ENCODE data around the gene SSH3. TPM values are rescaled to one million over a fixed set of nuclear protein-coding genes. Genes with fewer than 3 reads are reported as not detected.
A peak's percentile ranks its signal among the peaks of the same experiment; 100 is the strongest.

SSH3 gene
- total RNA-seq, 8 experiments from 2014 or later: 0.54 to 26.8 (median 1.5) TPM

DNA sequence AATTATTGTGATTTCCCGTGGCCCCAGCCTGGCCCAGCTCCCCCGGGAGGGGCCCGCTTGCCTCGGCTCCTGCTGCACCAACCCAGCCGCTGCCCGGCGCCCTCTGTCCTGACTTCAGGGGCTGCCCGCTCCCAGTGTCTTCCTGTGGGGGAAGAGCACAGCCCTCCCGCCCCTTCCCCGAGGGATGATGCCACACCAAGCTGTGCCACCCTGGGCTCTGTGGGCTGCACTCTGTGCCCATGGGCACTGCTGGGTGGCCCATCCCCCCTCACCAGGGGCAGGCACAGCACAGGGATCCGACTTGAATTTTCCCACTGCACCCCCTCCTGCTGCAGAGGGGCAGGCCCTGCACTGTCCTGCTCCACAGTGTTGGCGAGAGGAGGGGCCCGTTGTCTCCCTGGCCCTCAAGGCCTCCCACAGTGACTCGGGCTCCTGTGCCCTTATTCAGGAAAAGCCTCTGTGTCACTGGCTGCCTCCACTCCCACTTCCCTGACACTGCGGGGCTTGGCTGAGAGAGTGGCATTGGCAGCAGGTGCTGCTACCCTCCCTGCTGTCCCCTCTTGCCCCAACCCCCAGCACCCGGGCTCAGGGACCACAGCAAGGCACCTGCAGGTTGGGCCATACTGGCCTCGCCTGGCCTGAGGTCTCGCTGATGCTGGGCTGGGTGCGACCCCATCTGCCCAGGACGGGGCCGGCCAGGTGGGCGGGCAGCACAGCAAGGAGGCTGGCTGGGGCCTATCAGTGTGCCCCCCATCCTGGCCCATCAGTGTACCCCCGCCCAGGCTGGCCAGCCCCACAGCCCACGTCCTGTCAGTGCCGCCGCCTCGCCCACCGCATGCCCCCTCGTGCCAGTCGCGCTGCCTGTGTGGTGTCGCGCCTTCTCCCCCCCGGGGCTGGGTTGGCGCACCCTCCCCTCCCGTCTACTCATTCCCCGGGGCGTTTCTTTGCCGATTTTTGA, 17.5 kb upstream of the SSH3 start:
- peaks cover 17% of the 10 kb centered on the region in 2 donors for H3K4me1 ChIP-seq (replicated peaks in 1 of 2)
- ATAC-seq (replicated peaks in 6 of 8): no peak
- H3K27ac ChIP-seq: no peak overlapping the region
- no peak overlapping the region for H3K4me3 ChIP-seq
- 60 to 100% (median 87%) methylated on average over 2 to 4 of the region's 39 CpGs; no CpG with 5 or more reads in 4 of the 10 experiments for WGBS, 10 experiments
- in situ Hi-C loops (cut with MboI; ENCODE audit: low pct_unique_long_range_greater_than_20kb in 2 of 9, low sequenced_read_pairs in 9 of 9, unreplicated experiment in 9 of 9): no loop called here

DNA sequence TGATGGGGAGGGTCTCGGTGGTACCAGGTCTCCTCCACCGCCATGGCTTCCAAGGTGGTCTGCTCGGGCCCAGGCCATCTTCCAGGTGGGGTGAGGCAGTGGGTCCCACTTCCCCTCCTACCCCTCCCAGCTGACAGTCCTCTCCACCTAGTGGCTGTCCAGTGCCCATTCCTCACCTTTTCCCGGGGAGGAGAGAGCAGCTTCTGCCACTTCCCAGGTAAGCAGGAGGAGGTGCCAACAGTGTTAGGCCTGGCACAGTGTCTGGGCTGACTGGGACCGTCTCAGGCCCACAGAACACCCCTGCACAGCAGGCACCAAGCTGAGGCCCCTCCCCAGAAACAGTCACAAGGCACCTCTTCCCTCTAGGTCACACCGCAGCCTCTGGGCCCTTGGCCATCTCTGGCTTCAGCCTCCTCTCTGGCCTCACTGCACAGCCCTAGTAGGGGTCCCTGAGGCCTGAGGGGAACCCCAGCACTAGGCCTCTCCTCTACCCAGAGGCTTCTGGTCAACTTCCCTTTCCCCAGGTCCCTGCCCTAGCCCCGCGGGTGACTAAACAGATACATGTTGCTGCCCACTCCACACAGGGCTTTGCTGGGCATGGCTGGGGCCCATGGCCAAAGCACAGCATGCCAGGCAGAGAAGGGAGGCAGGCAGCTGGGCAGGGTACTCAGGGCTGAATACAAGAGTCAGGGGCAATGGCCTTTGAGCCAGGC, 16.6 kb upstream of the SSH3 start:
- in situ Hi-C loops (cut with MboI; ENCODE audit: low pct_unique_long_range_greater_than_20kb in 2 of 9, low sequenced_read_pairs in 9 of 9, unreplicated experiment in 9 of 9): no loop called here
- no peak for ATAC-seq (replicated peaks in 6 of 8)
- Histone ChIP-seq H3K27ac (peak overlapping the region; percentile 94 to 96), H3K4me3 (no peak overlapping the region), H3K4me1 (replicated peaks in 1 of 2) (peaks cover 17% of the 10 kb centered on the region in 2 donors)
- WGBS, 10 experiments: 86 to 100% (median 100%) methylated on average over 1 to 4 of the region's 8 CpGs; no CpG with 5 or more reads in 7 of the 10 experiments

DNA sequence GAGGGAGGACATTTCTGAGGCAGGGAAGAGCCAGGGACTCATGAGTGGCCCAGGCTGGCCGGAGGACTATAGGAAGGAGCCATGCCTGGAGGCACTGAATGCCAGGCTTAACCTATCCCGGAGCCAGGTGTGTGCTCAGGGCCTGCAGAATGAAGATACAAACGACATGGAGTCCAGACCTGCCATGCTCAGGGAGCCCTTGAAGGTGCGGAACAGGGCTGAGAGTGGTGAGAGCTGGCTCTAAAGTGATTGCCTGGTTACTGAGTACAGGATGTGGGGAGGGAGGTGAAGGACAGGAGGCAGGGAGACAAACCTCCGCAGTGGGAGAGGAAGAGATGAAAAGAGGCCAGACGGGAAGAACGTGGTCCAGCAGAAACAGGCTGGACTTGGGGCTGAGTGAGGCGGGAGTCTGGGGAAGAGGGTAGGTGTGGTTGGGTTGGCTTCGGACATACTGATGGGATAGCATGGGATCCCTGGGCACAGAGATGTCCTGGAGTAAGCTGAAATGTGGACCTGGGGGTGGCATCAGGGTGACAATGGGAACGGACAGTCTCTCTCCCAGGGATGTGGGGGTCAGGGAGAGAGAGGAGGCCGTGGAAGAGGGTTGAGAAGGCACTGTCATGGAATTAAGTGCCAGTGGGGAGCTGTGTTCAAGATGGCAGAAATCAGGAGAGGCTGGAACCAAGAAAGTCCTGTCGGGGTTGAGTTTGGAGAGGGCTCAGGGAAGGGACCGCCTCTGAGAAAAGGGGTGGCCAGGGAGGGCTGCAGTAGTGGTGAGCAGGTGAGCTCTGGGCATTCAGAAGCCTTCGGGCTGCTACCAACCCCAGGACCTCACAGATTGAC, 15.8 kb upstream of the SSH3 start:
- Histone ChIP-seq H3K27ac (peak overlapping the region; percentile 94 to 96), H3K4me1 (replicated peaks in 1 of 2) (peaks cover 17% of the 10 kb centered on the region in 2 donors), H3K4me3 (peak overlapping the region; percentile 67 to 87 (median 72))
- WGBS, 10 experiments: 77 to 97% (median 83%) methylated on average over 3 to 8 of the region's 14 CpGs; no CpG with 5 or more reads in 1 of the 10 experiments
- ATAC-seq (replicated peaks in 6 of 8): no peak
- in situ Hi-C loops (cut with MboI; ENCODE audit: low pct_unique_long_range_greater_than_20kb in 2 of 9, low sequenced_read_pairs in 9 of 9, unreplicated experiment in 9 of 9): no loop called here

DNA sequence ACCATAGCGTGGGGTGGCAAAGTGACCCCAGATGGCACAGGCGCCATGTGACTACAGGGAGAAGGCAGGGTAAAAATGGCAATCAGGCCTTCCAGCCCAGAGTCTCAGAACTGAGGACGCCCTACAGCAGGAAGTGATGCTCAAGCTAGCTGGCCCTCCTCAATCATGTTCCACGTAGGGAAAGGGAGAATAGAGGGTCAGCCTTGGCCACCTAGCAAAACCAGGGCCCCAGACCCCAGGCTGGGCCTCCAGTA, 15.2 kb upstream of the SSH3 start:
- in situ Hi-C loops (cut with MboI; ENCODE audit: low pct_unique_long_range_greater_than_20kb in 2 of 9, low sequenced_read_pairs in 9 of 9, unreplicated experiment in 9 of 9): no loop called here
- peak overlapping the region; percentile 67 to 87 (median 72) for H3K4me3 ChIP-seq
- ATAC-seq (replicated peaks in 6 of 8): no peak
- peak overlapping the region; percentile 94 to 96 for H3K27ac ChIP-seq
- H3K4me1 ChIP-seq (replicated peaks in 1 of 2): peaks cover 17% of the 10 kb centered on the region in 2 donors
- WGBS, 10 experiments: 0 to 100% (median 58%) methylated on average over 1 to 2 of the region's 4 CpGs; no CpG with 5 or more reads in 6 of the 10 experiments

DNA sequence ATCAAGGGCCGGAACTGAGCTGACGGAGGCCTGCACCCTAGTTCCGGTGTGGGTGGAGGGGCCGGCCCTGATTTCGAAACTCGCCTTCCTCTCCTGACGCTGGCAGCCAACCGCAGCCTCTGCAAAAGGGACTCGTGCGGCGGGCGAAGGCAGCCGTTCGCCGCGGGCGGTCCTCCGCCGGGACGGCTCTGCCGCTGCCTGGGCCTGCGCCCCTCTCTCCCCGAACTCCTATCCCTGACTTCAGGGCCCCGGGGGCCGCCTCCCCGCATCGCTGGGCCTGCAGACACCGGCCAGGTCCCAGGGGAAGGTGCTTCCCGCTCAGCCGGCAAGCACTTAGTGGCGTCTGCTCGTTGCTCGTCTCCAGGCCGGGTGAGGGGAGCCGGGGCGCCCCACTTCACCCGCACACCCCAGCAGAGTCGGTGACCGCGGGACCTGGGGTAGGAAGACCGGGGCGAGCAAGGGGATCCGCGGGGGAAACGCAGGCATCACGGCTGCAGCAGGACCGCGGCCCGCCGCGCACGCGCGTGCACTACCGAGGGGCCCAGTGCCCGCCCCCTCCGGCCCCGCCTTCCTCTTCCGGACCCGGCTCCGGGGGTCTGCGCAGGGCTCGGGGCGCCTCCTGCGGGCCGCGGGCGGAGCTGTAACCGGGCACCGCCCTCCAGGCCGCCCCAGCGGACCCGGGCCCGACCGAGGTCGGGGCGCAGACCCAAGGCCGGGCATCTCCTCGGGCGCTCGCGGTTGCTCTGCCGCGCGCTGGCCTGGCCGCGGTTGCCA, 14.7 kb upstream of the SSH3 start:
- Histone ChIP-seq H3K4me1 (replicated peaks in 1 of 2) (peaks cover 17% of the 10 kb centered on the region in 2 donors), H3K4me3 (peak overlapping the region; percentile 67 to 87 (median 72)), H3K27ac (peak overlapping the region; percentile 94 to 96)
- ATAC-seq (replicated peaks in 6 of 8): peak; percentile 75 to 89 (median 86)
- in situ Hi-C loops (cut with MboI; ENCODE audit: low pct_unique_long_range_greater_than_20kb in 2 of 9, low sequenced_read_pairs in 9 of 9, unreplicated experiment in 9 of 9): no loop called here
- 0% methylated on average over 5 of the region's 87 CpGs; no CpG with 5 or more reads in 8 of the 10 experiments for WGBS, 10 experiments

DNA sequence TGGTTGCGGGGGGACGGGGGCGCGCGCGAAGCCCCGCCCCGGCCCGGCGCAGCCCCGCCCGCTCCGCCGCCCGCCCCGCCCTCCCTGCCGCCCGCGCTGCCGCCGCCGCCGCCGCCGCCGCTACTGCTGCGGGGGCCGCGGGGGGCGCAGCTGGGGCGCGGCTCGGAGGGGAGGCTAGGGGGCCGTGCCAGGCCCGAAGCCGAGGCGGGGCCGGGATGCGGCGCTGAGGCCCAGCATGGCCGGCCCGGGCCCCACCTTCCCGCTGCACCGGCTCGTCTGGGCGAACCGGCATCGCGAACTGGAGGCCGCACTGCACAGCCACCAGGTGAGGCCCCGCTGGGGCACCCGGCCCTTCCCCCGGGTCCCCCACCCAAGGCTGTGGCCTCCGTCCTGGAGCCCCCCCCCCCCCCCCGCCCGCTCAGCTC, 14.1 kb upstream of the SSH3 start, which contains the start of gene ANKRD13D:
Gene ANKRD13D, plus strand, starts transcription at position 78 of the 425 bp plus-strand sequence. Its CDS starts 158 bp downstream, at position 236.
- WGBS, 10 experiments: no CpG with 5 or more reads among the region's 56 CpGs
- in situ Hi-C loops (cut with MboI; ENCODE audit: low pct_unique_long_range_greater_than_20kb in 2 of 9, low sequenced_read_pairs in 9 of 9, unreplicated experiment in 9 of 9): no loop called here
- peak in 7 of 8 experiments; percentile 23 to 75 (median 72) for ATAC-seq (replicated peaks in 6 of 8)
- peak within 1 kb of the TSS; percentile 67 to 87 (median 72) for H3K4me3 ChIP-seq
- peaks cover 17% of the 10 kb centered on the region in 2 donors for H3K4me1 ChIP-seq (replicated peaks in 1 of 2)
- peak within 1 kb of the TSS; percentile 94 to 96 for H3K27ac ChIP-seq

DNA sequence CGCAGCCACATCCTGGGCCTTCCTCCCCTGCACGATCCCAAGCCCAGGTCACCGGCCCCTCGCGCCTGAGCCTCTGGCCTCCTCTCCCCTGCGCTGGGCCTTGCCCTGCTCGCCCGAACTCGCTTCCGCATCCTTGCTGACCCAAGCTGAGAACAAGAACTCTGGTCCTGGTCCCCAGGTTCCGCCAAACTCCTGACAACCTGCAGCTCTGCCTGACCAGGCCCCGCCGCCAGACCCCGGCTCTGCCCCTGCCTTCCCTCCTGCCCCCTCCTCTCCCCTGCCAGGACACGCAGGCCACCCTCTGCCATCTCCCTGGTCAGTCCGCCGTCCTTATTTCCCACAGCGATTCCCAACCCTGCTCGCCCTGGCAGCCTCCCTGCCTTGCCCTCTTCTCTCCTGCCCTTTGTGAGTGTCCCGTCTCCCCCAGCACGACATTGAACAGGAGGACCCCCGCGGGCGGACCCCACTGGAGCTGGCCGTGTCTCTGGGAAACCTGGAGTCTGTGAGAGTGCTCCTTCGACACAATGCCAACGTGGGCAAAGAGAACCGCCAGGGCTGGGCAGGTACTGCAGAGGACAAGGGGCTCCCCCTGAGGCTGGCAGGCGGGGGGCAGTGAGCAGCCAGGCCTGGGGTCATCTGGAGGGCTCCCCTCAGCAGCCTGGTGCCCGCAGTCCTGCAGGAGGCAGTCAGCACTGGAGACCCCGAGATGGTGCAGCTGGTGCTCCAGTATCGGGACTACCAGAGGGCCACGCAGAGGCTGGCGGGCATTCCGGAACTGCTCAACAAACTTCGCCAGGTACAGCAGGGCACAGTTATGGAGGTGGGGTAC, 13.5 kb upstream of the SSH3 start:
- in situ Hi-C loops (cut with MboI; ENCODE audit: low pct_unique_long_range_greater_than_20kb in 2 of 9, low sequenced_read_pairs in 9 of 9, unreplicated experiment in 9 of 9): no loop called here
- ATAC-seq (replicated peaks in 6 of 8): peak in 5 of 8 experiments; percentile 1 to 16 (median 6)
- Histone ChIP-seq H3K4me1 (replicated peaks in 1 of 2) (peaks cover 17% of the 10 kb centered on the region in 2 donors), H3K4me3 (peak overlapping the region; percentile 67 to 87 (median 72)), H3K27ac (peak overlapping the region; percentile 94 to 96)
- WGBS, 10 experiments: 32 to 100% (median 80%) methylated on average over 3 to 5 of the region's 36 CpGs; no CpG with 5 or more reads in 7 of the 10 experiments

DNA sequence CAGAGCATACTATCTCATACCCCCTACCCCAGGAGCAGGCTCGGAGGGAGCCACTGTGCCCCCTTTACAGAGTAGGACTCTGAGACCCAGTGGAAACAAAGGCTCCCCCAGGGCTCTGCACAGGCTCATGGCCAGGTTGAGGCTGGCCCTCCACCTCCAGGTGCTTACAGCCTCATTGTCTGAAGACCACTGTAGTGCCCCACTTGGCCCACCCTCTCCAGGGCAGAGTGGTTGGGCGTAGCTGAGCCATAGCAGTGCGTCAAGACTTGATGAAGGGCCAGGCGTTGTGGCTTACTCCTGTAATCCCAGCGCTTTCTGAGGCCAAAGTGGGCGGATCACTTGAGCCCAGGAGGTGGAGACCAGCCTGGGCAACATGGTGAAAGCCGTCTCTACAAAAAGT, 12.5 kb upstream of the SSH3 start:
- H3K27ac ChIP-seq: no peak overlapping the region
- peaks cover 17% of the 10 kb centered on the region in 2 donors for H3K4me1 ChIP-seq (replicated peaks in 1 of 2)
- WGBS, 10 experiments: 40 to 100% (median 71%) methylated on average over 1 to 2 of the region's 7 CpGs; no CpG with 5 or more reads in 3 of the 10 experiments
- H3K4me3 ChIP-seq: no peak overlapping the region
- in situ Hi-C loops (cut with MboI; ENCODE audit: low pct_unique_long_range_greater_than_20kb in 2 of 9, low sequenced_read_pairs in 9 of 9, unreplicated experiment in 9 of 9): no loop called here
- ATAC-seq (replicated peaks in 6 of 8): no peak

DNA sequence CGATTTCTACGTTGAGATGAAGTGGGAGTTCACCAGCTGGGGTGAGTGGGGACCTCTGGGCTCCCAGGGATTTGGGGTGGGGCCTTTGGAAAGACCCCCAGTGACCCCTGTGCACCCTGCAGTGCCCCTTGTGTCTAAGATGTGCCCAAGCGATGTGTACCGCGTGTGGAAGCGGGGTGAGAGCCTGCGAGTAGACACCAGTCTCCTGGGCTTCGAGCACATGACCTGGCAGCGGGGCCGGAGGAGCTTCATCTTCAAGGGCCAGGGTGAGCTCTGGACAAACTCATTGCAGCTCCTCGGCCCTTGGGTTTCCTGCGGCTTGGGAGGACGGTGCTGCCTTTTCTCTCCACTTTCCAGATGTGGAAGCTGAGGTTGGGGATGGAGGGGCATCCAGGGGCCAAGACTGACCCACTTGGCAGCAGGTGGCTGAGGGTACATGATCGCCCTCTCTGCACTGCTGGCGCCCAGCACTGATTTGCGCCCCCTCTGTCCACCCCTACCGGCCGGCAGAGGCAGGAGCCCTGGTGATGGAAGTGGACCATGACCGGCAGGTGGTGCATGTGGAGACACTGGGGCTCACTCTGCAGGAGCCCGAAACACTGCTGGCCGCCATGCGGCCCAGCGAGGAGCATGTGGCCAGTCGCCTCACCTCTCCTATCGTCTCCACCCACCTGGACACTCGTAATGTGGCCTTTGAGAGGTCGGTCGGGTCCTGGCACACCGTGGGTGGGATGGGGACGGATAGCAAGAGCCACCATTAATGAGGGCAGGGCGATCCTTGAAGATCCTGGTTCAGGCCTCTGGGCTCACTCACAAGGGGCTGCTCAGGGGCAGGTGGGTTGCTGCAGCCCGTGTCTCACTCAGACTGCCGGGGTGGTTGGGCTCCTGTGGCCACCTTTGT, 11.6 kb upstream of the SSH3 start:
- ATAC-seq (replicated peaks in 6 of 8): no peak
- in situ Hi-C loops (cut with MboI; ENCODE audit: low pct_unique_long_range_greater_than_20kb in 2 of 9, low sequenced_read_pairs in 9 of 9, unreplicated experiment in 9 of 9): no loop called here

DNA sequence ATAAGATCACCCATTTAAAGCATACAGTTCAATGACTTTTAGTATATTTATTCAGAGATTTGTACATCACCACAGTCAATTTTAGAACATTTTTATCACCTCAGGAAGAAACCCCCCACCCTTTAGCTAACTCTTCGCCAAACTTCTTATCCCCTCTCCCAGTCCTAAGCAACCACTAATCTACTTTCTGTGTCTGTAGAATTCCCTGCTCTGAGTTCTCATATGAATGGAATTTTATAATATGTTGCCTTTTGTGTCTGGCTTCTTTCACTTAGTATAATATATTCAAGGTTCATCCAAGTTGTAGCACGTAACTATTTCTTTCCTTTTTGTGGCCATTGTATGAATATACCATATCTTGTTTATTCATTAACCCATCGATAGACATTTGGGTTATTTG, 10.7 kb upstream of the SSH3 start:
- ATAC-seq (replicated peaks in 6 of 8): no peak
- WGBS, 10 experiments: 21 to 100% (median 50%) methylated on average over 1 to 3 of the region's 3 CpGs

More for the DNA sequence above, 11.6 kb upstream of the SSH3 start:
- 96 to 100% (median 98%) methylated on average over 1 to 7 of the region's 33 CpGs; no CpG with 5 or more reads in 5 of the 10 experiments for WGBS, 10 experiments
- Histone ChIP-seq H3K4me3 (no peak overlapping the region), H3K4me1 (replicated peaks in 1 of 2) (peaks cover 17% of the 10 kb centered on the region in 2 donors), H3K27ac (no peak overlapping the region)

More for the DNA sequence above, 10.7 kb upstream of the SSH3 start:
- no peak overlapping the region for H3K27ac ChIP-seq
- peaks cover 9 to 10% of the 10 kb centered on the region in 2 donors for H3K4me1 ChIP-seq (replicated peaks in 1 of 2)
- no peak overlapping the region for H3K4me3 ChIP-seq
- in situ Hi-C loops (cut with MboI; ENCODE audit: low pct_unique_long_range_greater_than_20kb in 2 of 9, low sequenced_read_pairs in 9 of 9, unreplicated experiment in 9 of 9): no loop called here
